Keratinocyte (primary cell): ENCODE results near the gene LRRC41.

Experiments
- CTCF ChIP-seq, 3 experiments: IDR thresholded peaks in 1 of 3; conservative IDR thresholded peaks in 1 of 3; optimal IDR thresholded peaks in 1 of 3; 2 replicates in 2 of 3; 3 replicates in 1 of 3; pipeline versions ENCODE3 to v1.5.1; 2011; ENCODE audit warnings: low read length in 3 of 3, mild to moderate bottlenecking in 3 of 3, moderate library complexity in 2 of 3, control low read depth in 1 of 3, inconsistent platforms in 1 of 3; ENCODE audit not compliant: insufficient read depth in 2 of 3; ENCODE audit errors: extremely low read depth in 1 of 3
- EZH2 ChIP-seq: IDR thresholded peaks from one replicate; pipeline ENCODE4 v1.6.1; 2012; ENCODE audit warnings: inconsistent platforms, mild to moderate bottlenecking, low read length, moderate library complexity

- no peak for TF ChIP-seq CTCF (optimal IDR thresholded peaks at IDR 0.05 in 1 of 3, IDR thresholded peaks at IDR 0.05 in 1 of 3, conservative IDR thresholded peaks at IDR 0.05 in 1 of 3; ENCODE audit: extremely low read depth in 1 of 3, insufficient read depth in 2 of 3, low read length in 3 of 3)
- no peak for TF ChIP-seq EZH2
Observed at GRCh38 chr1:46309401-46310159, 6.2 kb upstream of the LRRC41 start.
